Right hindlimb (tissue), 1 donor: Measurements from ENCODE around the gene DCBLD1.

Experiments
- DNase-seq: peaks from one replicate; pipeline ENCODE4 v3.0.0-alpha.2; 2018

DCBLD1 gene

DNA sequence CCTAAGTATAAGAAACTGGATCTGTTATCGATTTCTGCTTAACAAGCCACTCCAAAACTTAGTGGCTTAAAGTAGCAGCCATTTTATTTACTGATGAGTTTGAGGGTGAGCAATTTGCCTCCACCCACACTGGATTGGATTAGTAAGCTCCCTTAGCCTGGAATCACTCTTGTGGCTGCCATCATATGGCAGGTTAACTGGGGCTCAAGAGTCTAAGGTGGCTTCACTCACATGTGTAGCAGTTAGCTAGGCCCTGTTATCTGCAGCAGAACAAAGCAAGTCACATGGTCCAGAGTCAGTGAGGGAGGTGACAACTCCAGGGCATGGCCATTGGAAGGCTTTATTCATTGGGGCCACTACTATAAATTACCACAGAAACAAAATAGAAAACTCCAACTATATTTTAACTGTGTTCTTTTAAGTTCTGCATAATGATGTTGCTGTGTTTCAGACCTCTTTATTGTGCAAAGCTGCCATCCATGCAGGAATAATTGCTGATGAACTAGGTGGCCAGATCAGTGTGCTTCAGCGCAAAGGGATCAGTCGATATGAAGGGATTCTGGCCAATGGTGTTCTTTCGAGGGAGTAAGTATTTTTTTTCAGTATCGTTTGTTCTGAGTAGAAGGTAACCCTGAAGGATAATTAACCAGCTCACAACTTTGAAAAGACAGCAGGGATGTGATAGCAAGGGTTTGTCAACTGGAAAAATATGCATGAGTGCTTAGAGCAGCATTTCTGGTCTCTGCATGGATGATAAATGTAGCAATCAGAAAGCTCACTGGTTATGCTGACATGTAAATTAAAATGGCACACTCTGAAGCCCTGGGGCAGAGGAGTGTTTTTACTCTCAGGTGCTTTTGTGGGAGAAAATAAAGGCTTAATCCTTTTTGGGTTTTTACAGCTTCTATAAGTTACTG lies 49.6 kb downstream of the DCBLD1 start:
- DNase-seq = no peak

DNA sequence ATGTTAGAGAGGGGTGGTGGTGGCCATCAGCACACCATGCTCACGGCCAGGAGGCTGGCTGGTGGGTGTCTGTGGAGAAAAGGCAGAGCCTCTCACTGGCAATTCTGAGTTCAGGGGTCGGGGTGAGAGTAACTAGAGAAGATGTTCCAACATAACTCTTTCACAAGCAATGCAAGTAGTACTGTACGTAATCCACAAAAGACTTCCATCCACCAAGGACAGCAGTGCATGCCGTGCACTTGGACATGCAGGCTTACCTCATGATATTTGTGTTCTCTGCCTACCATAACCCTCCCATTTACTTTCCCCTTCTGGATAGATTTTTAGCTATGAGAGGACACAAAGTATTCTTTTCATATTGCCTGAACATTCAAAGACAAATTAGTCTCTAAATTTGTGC lies 51.3 kb downstream of the DCBLD1 start:
- no peak for DNase-seq

DNA sequence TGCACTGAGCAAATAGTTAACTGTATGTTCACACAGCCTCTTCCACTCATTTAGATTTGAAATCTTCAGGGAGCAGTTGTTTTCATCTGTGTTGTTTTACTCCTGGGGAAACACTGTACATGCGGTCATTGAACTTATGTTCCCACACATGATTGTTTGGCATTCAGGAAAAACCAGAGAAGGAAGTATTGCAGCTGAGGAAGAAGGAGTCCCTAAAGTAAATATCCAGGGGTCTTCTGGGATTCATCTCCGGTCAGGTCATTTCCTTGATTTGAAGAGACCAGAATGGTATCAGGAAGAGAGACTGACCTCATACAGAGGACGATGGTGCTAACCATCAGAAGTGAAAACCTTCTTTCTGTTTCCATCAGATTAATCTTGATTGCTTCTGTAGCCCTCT lies 52.5 kb downstream of the DCBLD1 start:
- DNase-seq = no peak

DNA sequence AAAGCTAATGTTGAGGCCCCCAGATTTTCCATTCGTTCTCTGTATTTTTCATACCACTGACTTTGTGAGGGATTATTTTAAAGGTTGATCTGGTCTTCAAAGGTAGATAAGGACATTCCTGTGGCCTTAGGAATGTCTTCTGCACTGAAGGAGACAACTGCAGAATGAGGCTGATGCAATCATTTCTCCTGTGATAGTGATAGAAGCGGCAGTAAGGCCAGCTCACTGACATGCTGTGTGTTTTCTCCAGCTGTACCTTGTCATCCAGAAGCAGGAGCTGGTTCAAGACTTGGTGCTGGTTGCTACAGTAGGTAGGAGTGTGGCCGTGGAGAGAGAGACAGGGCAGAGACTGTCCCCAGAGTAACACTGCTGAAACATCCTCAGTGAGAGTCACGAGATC lies 53.8 kb downstream of the DCBLD1 start:
- DNase-seq = no peak

DNA sequence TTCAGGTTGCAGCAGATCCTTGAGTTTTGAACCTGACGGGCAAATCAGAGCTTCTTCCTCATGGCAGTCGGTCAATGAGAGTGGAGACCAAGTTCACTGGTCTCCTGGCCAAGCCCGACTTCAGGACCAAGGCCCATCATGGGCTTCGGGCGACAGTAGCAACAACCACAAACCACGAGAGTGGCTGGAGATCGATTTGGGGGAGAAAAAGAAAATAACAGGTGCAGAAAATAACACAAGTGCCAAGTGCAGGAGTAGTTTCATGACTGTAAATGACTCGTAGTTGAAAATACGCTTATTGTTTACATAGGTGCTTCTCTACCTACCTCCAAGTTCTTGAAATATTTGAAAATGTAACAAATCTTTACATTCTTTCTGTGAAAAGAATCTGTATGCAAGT lies 56.1 kb downstream of the DCBLD1 start:
- no peak for DNase-seq

DNA sequence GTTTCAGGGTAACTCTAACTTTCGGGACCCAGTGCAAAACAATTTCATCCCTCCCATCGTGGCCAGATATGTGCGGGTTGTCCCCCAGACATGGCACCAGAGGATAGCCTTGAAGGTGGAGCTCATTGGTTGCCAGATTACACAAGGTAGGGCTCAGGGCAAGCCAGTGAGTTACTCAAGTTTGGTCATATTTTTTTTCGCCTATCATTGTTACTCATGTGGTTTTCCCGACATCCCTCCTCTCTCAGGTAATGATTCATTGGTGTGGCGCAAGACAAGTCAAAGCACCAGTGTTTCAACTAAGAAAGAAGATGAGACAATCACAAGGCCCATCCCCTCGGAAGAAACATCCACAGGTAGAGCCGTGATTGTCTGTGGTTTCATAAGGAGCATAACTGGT lies 58.2 kb downstream of the DCBLD1 start:
- no peak for DNase-seq

DNA sequence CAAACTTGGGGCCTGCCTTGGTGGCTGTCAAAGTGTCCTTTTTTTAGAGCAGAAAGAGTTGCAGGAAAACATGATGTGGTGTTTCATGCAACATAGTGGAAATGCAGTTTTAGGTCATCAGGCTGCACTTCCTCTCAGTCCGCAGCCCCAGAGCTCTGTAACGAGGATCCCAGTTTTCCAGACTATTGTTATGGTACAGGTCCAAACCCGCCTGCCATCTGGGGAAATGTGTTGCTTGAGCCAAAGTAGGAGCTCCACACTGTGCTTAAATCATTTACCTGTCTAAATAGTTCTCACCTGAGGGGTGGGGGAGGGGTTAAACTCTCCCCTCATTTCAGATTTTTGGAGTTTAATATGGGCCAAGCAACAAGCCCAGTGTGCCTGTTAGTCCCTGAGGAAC lies 60.0 kb downstream of the DCBLD1 start:
- no peak for DNase-seq

DNA sequence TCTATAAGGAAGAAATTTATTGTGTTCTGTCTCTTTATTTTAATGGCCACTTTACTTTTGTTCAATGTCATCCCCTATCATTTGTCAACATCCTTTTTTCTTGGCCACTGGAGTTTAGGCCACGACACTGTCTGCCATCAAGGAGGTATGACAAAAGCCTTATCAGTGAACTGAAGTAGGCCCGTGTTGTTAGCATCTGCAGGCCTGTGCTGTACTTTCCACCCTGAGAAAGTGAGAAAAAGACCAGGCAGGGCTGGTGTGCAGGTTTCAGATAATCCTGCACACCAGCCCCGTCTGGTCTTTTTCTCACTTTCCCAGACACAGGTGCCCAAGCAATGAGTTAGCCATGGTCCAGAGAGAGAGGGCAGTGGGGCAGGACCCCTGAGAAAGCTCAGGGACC lies 62.2 kb downstream of the DCBLD1 start:
- no peak for DNase-seq

DNA sequence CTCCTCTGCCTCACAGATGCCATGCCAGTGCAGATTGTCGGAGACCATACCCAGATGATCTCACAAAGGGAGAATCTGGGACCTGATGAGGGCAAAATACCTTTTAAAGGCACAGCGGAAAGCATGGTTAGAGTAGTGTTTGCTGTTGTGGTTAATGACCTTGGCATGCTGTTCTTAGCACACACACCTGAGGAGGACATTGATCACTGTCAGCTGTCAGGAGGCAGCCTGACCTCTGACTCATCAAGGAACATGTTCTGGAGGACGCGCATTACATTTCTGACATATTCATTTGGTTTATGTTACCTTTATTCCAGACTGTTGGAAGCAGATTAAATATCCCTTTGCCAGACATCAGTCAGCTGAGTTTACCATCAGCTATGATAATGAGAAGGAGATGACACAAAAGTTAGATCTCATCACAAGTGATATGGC lies 62.7 kb downstream of the DCBLD1 start:
- DNase-seq = no peak

DNA sequence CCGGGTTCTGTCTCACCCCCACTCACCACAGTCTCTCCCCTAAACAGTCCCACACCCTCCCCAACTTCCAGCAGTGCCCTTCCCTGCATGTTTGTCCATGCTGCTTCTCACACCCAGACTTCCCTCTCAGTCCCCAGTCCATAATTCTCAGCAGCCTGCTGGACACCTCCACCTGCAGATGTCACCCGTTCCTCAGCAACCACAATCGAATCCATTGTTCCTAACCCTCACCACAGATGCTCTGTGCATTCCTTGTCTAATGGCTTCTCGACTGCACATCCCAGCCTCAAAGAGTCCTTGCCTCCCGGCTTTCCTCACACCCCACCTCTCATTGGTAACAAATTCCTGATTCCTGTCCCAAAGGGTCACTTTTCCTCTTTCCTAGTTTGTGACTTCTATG lies 64.2 kb downstream of the DCBLD1 start:
- no peak for DNase-seq

DNA sequence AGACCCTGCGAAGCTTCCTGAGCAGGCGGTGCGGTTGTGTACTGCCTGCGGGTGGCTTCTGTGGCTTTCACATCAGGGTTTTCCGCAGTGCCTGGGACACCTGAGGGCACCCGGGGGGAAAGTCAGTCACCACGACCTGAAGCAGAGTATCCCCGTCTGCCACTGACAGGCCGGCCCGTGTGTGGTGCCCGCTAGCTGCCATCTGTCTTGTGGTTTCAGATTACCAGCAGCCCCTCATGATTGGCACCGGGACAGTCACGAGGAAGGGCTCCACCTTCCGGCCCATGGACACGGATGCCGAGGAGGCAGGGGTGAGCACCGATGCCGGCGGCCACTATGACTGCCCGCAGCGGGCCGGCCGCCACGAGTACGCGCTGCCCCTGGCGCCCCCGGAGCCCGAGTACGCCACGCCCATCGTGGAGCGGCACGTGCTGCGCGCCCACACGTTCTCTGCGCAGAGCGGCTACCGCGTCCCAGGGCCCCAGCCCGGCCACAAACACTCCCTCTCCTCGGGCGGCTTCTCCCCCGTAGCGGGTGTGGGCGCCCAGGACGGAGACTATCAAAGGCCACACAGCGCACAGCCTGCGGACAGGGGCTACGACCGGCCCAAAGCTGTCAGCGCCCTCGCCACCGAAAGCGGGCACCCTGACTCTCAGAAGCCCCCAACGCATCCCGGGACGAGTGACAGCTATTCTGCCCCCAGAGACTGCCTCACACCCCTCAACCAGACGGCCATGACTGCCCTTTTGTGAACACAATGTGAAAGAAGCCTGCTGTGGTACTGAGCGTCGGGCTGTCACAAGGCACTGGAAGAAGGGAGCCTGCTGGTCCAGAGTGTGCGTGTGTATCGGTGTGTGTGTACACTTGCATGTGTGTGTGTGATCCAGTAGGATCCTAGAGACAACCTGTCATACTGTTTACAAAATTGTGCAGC lies 65.5 kb downstream of the DCBLD1 start:
- peak; percentile 78 for DNase-seq

DNA sequence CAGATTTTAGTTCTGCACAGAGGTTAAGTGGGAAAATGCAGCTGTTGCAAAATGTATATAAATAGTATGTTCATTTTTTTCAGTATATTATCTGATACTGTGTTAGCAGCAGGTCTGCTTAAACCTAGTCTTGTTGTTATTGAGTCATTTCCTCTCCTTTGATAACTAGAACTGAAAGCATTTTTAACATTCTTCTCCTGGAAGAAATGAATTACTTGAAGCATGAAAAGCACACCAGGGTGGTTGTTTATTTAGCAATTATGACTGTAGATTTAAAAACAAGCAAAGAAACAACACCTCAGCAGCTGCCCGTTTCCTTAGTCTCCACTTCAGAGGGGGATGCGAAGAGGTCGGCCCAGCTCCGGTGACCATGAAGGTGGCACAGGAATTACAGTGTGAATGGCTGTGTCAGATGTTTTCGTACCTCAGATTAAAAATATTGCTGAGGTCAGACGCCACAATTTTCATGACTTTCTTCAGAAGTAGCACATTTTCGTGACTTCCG lies 66.4 kb downstream of the DCBLD1 start:
- no peak for DNase-seq

DNA sequence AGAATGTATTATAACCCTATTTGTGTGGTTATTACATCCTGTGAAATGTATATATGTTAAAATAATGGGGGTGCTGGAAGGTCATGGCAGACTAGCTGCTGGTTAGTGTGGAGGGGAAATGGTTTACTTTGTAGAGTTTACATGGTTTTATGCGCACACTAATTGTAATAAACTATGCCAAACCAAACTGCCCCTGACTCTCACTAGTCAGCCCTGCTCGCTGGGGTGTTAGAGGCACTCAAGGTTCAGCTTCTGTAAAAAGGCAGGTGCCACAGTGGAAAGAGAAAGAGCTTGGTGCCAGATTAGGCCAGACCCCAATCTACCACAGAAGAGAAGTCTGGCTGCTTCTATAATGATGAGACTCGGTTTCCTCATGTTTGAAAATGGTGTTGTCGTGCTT lies 67.1 kb downstream of the DCBLD1 start:
- DNase-seq = no peak

DNA sequence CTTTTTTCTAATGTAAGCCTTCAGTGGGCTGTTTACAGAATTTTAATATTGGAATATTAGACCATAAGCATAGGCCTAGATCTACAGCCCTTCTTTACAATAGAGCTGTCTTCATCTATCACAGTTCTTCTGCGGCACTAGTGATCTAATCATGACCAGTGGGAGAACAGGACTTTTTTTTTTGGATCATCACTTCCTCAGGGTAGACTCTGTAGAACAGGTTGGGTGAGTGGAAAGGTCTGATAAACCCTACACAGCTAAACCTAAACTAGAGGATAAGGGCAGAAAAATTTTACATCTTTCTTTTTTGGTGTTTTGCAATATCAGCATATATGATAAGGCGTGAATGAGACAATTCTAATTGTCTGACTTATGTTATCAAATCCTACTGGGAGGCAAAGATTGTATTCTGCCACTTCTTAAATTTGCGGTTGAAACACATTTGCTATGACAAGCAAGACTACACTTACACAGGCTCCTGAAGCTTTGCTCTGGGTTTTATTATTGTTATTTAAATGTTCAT lies 67.7 kb downstream of the DCBLD1 start:
- no peak for DNase-seq

DNA sequence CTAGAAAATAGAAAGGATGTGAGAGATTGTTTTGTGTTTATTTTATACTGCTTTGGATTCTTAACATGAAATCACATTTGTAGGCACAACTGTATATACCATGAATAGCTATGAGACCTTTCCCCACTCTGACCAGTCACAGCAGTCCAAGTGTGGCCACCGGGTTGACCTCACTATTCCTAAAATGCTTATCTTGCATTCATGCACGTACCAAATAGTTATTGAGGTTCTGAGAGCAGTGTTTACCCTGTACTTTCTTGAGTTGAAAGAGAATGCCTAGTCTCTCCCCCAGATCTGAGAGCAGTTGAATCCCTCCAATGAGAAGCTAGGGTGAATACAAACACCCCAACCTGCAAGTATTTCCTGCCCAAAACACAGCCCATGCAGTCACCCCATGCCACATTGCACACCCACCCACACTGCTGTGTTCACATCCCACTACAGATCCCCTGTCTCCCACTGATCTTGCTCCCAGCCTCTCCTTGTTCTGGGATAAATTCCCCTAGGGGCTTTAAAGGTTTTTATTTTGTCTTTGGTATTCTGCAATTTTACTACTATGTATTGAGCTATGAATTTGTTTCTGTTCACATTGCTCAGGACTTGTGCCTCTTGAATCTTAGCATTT lies 68.3 kb downstream of the DCBLD1 start:
- no peak for DNase-seq

DNA sequence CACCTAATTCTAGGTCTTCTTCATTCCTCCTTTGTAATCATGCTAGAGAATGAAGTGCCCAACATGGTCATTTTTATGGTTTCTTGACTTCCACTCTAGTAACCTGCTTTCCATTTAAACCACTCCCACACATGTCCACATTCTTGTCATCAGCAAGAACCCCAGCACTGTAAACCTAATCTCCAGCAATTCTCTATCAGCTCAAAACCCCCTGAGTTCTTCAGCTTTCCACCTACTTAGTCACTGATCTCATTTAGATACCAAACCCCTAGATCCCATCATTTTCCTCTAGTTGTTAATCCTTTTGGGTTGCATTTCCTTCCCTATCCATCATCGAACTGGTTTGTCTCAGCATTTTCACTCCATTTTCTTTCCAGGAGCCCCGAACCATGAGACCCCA lies 70.1 kb downstream of the DCBLD1 start:
- no peak for DNase-seq

DNA sequence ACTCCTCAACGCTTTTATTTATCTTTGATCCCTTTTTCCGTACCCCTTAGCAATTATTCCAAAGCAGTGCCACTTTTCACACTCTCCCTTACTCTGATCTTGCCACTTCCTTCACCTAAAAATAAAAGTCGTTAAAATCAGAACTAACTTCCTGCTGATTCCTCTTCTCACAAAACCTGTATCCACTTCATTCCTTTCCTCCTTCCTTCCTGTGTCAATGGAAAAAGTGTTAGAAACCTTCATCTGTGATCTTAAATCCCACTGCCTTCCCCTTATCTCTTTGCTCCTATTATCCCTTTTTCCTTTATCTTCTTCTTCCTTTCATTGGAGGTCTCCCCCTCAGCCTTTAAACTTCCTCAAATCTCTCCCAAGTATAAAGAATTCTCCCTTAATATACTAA lies 70.7 kb downstream of the DCBLD1 start:
- no peak for DNase-seq

DNA sequence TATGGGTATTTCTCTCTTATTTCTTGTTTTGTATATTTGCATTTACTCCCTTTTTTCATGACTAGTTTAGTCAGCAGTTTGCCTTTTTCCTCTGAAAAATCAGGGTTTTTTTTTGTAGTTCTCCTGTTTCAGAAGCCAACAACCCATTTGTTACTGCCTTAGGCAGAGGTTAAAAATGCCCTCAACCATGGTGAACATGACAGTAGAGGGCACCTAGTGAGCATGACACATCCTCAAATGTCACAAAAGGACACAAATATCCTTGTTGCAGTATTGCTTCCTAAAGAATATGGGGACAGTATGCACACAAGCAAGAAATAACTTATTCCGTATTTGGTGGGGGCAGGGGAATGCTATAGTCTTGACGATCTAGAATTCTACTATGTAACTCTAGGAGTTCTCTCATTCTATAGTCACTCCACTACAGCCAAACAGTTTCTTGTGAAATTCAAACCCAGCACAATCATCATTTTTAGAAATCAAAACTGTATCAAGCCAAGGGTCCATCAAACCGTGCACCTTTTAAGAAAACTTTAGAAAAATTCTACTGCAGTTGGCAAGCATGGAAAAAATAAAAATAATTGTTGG lies 72.9 kb downstream of the DCBLD1 start:
- DNase-seq = no peak

DNA sequence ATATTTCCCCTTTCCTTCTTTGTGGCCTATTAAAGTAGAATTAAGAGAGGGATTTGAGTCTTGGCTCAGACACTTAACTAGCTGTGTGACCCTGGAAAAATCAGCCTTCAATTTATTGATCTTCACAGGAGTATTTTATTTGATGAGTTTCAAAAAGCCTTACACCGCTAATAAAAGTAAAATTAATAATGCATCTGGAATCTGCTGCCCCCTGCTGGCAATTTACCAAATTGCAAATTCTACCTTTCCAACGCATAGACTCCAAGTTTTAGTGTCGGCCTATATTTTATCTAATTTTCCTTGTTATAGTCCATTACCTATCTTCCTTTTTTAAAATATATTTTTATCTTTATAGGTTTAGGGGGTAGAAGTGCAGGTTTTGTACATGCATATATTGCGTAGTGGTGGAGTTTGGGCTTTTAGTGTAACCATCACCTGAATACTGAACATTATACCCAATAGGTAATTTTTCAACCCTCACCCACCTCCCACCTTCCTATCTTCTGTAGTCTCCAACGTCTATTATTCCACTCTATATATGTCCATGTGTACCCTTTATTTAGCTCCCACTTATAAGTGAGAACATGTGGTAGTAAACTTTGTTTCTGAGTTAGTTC lies 73.5 kb downstream of the DCBLD1 start:
- DNase-seq = peak; percentile 39

DNA sequence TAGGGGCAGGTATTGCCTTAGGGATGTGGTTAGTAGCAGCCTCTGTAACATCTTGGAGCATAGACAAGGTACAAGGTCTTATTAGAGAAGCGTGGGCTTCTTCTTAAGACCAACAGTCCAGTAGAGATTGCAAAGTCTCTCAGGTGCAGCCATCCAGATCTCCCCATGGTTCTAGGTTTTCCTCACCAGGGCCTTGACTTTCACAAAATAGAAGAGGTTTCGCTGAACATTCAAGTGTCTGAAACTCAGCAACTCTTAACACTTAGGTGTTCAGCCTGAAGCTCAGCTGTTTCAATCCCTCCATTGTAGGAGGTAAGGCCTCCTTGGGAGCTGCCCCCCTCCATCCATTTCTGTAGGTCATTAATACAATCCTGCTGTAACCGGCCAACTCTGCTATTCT lies 75.5 kb downstream of the DCBLD1 start:
- DNase-seq = no peak

DNA sequence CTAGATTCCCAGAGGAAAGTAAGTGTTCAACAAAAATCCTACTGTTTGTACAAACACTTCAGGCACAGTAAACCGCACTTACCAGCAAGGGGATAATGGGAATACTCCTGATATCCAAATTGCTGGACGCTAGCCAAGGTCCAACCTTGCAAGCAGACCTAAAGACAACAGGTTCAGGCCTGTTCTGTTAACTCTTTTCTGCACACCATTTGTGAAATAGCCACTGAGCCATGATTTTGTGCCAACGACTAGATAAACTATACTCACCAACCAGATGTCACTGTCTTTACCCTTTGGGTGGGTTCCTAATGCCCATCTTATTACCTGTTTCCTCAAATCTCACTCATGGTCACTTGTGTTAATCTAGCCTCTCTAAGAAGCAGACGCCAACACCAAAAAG lies 76.3 kb downstream of the DCBLD1 start:
- DNase-seq = no peak

DNA sequence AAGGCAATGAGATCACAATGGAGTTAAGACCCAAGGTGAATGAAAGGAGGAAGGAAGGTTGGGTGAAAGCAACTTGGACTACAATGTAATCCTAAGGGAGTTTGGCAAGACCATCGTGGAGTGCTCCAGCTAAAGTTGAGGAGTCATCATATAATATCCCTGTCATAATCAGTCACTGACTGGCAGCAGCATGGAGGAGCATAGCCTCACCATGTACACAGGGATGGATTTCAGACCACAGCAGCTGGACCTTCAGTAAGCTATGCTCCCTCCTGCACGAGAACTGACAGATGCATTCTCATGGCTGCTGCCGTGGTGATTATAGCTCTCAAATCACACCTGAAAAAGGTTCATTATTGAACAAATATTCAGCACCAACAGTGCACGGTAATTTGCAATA lies 76.8 kb downstream of the DCBLD1 start:
- DNase-seq = peak; percentile 21
